ENCODE data around the gene SMG5. TPM values are rescaled to one million over a fixed set of nuclear protein-coding genes. Genes with fewer than 3 reads are reported as not detected.

The SMG5 gene
- total RNA-seq, 1 experiment from 2014 or later, result 117 TPM

DNA sequence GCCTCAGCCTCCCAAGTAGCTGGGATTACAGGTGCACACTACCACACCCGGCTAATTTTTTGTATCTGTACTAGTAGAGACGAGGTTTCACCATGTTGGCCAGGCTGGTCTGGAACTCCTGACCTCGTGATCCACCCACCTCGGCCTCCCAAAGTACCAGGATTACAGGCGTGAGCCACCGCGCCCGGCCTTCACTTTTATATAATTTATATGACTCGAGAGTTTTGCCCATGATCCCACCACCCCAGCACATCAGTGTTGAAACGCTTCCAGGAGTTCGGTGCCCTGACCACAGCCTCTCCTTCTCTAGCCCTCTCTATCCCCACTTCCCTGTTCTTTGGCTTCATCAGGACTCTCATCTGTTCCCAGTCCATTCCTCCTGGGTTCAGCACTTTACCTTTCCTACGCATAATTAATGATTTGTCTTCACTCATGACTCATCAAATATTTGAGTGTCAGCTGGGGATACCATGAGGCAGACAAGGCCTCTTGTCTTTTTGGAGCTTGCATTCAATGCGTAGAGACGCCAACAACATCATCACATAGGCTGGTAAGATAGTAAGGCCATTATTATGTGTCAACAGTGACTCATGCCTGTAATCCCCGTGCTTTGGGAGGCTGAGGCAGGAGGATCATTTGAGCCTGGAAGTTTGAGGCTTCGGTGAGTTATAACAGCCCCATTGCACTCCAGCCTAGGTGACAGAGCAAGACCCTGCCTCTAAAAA lies 68.4 kb downstream of the SMG5 start:
- H3K27ac ChIP-seq (ENCODE audit: low read length), result peak overlapping the region; percentile 97

More for the DNA sequence above, 68.4 kb downstream of the SMG5 start:
- Histone ChIP-seq H3K4me1 (ENCODE audit: control insufficient read depth, insufficient read depth, low read length) (peaks cover 7% of the 10 kb centered on the region; the same call in 1 of the 2 replicates), H3K36me3 (ENCODE audit: control insufficient read depth, insufficient read depth, low read length) (no peaks in the 10 kb centered on the region; the same call in 1 of the 2 replicates), H3K4me3 (ENCODE audit: low read depth in 2 of 2, low read length in 2 of 2) (peak overlapping the region; percentile 76 to 94), H3K27me3 (ENCODE audit: control insufficient read depth, insufficient read depth, low read length) (no peaks in the 10 kb centered on the region), H3K9me3 (ENCODE audit: control insufficient read depth, insufficient read depth, low read depth, low read length) (no peaks in the 10 kb centered on the region)
- no TSS peak for BruUV-seq (replicated peaks)
- ATAC-seq (no peak), DNase-seq (ENCODE audit: low read depth, low spot score) (no peak)
- intact Hi-C loops (cut with micrococcal nuclease; ENCODE audit: unreplicated experiment) (loop anchor here (5.0 kb wide), 1 partner anchor 117 kb away; no protein-coding TSS in a partner anchor), in situ Hi-C loops (cut with HindIII; ENCODE audit: low pct_unique_long_range_greater_than_20kb, low sequenced_read_pairs) (no loop called here)
- no peak for TF ChIP-seq REST (IDR thresholded peaks at IDR 0.05; ENCODE audit: insufficient read depth in 1 of 2, low read depth in 2 of 2, low read length in 1 of 2)
- no peak for TF ChIP-seq TCF7L2 (IDR thresholded peaks at IDR 0.05; ENCODE audit: low read depth, low read length)
- TF ChIP-seq SIN3A (IDR thresholded peaks at IDR 0.05; ENCODE audit: borderline replicate concordance, insufficient read depth, low read depth, low read length), result no peak
- no peak for TF ChIP-seq CTCF (IDR thresholded peaks at IDR 0.05)
- no peak for TF ChIP-seq POLR2AphosphoS5 (IDR thresholded peaks at IDR 0.05; ENCODE audit: low read depth, low read length)
- POLR2A ChIA-PET, result interaction anchor here (0.6 to 1.2 kb wide), 3 partner anchors 67 to 87 kb away, joined by 3 to 5 read pairs (median 4); no protein-coding TSS in a partner anchor
- CTCF ChIA-PET, result interaction anchor here (1.1 kb wide), 1 partner anchor 148 kb away, joined by 9 read pairs; no protein-coding TSS in a partner anchor
